ENCODE data around the gene OPCML. TPM values are rescaled to one million over a fixed set of nuclear protein-coding genes. Genes with fewer than 3 reads are reported as not detected.

Gene OPCML
- polyA plus RNA-seq, 1 donor (not counting 4 experiments of a cell fraction or from before 2014, with no cell fraction given), result 0.04 TPM

GRCh38 chr11:133224271-133224670 lies 308.0 kb downstream of the OPCML start:
- dilution Hi-C loops (cut with MboI; ENCODE audit: extremely low pct_ligation_motif_present, low sequenced_read_pairs), result no loop called here
- Histone ChIP-seq H3K4me2 (ENCODE audit: control insufficient read depth, extremely low read depth, insufficient read depth, low read depth, low read length) (no peak overlapping the region), H3K9me1 (ENCODE audit: control insufficient read depth, extremely low read depth, insufficient read depth, low read length) (no peaks in the 10 kb centered on the region), H3K27me3 (ENCODE audit: control insufficient read depth, extremely low read depth, insufficient read depth, low read length) (no peaks in the 10 kb centered on the region), H4K20me1 (ENCODE audit: control insufficient read depth, extremely low read depth, insufficient read depth, low read length) (no peaks in the 10 kb centered on the region), H3K27ac (ENCODE audit: control insufficient read depth, insufficient read depth, low read length) (no peak overlapping the region), H3K9me3 (ENCODE audit: control insufficient read depth, low read depth, low read length) (peaks cover 5% of the 10 kb centered on the region), H3K4me1 (ENCODE audit: control insufficient read depth, extremely low read depth, insufficient read depth, low read length) (no peaks in the 10 kb centered on the region), H3K4me3 (ENCODE audit: control insufficient read depth in 2 of 3, extremely low read depth in 1 of 3, insufficient read depth in 2 of 3, low read depth in 1 of 3, low read length in 3 of 3) (no peak overlapping the region), H2AFZ (ENCODE audit: control insufficient read depth, low read length) (no peak overlapping the region), H3K79me2 (ENCODE audit: control insufficient read depth, insufficient read depth, low read length) (no peaks in the 10 kb centered on the region), H3K36me3 (ENCODE audit: control insufficient read depth in 2 of 2, extremely low read depth in 1 of 2, insufficient read depth in 2 of 2, low read length in 2 of 2) (no peaks in the 10 kb centered on the region), H3K9ac (ENCODE audit: control insufficient read depth, extremely low read depth, insufficient read depth, low read length) (no peak overlapping the region)
- TF ChIP-seq CTCF (optimal IDR thresholded peaks at IDR 0.05 in 1 of 3, IDR thresholded peaks at IDR 0.05 in 1 of 3, conservative IDR thresholded peaks at IDR 0.05 in 1 of 3; ENCODE audit: extremely low read depth in 1 of 3, insufficient read depth in 2 of 3, low read length in 3 of 3) (no peak), EZH2 (IDR thresholded peaks at IDR 0.05; ENCODE audit: low read length) (no peak)
- DNase-seq (ENCODE audit: low read depth, low spot score) (no peak), FAIRE-seq (no peak)

- Histone ChIP-seq H4K20me1 (ENCODE audit: control insufficient read depth, extremely low read depth, insufficient read depth, low read length) (no peaks in the 10 kb centered on the region), H3K4me1 (ENCODE audit: control insufficient read depth, extremely low read depth, insufficient read depth, low read length) (no peaks in the 10 kb centered on the region), H3K36me3 (ENCODE audit: control insufficient read depth in 2 of 2, extremely low read depth in 1 of 2, insufficient read depth in 2 of 2, low read length in 2 of 2) (no peaks in the 10 kb centered on the region), H3K9ac (ENCODE audit: control insufficient read depth, extremely low read depth, insufficient read depth, low read length) (no peak overlapping the region), H3K4me3 (ENCODE audit: control insufficient read depth in 2 of 3, extremely low read depth in 1 of 3, insufficient read depth in 2 of 3, low read depth in 1 of 3, low read length in 3 of 3) (no peak overlapping the region), H3K9me1 (ENCODE audit: control insufficient read depth, extremely low read depth, insufficient read depth, low read length) (no peaks in the 10 kb centered on the region), H3K27ac (ENCODE audit: control insufficient read depth, insufficient read depth, low read length) (no peak overlapping the region), H3K9me3 (ENCODE audit: control insufficient read depth, low read depth, low read length) (peaks cover 5% of the 10 kb centered on the region), H2AFZ (ENCODE audit: control insufficient read depth, low read length) (no peak overlapping the region), H3K27me3 (ENCODE audit: control insufficient read depth, extremely low read depth, insufficient read depth, low read length) (no peaks in the 10 kb centered on the region), H3K79me2 (ENCODE audit: control insufficient read depth, insufficient read depth, low read length) (no peaks in the 10 kb centered on the region), H3K4me2 (ENCODE audit: control insufficient read depth, extremely low read depth, insufficient read depth, low read depth, low read length) (no peak overlapping the region)
- FAIRE-seq (no peak), DNase-seq (ENCODE audit: low read depth, low spot score) (no peak)
- dilution Hi-C loops (cut with MboI; ENCODE audit: extremely low pct_ligation_motif_present, low sequenced_read_pairs), result no loop called here
- no peak for TF ChIP-seq EZH2 (IDR thresholded peaks at IDR 0.05; ENCODE audit: low read length)
- TF ChIP-seq CTCF (optimal IDR thresholded peaks at IDR 0.05 in 1 of 3, IDR thresholded peaks at IDR 0.05 in 1 of 3, conservative IDR thresholded peaks at IDR 0.05 in 1 of 3; ENCODE audit: extremely low read depth in 1 of 3, insufficient read depth in 2 of 3, low read length in 3 of 3), result no peak
Observed at GRCh38 chr11:133222425-133223330, 309.6 kb downstream of the OPCML start.

All from keratinocyte (primary cell).